ENCODE measurements around the gene ST6GALNAC6. TPM values are rescaled to one million over a fixed set of nuclear protein-coding genes. Genes with fewer than 3 reads are reported as not detected.
"Not testable (repeated sequence)": the region's sequence is repeated elsewhere in the genome, so short reads cannot be mapped to it uniquely, and the experiment has no call there.

Gene ST6GALNAC6
- total RNA-seq, 2 donors from 2014 or later: 53.4 to 67.2 TPM

- Mint-ChIP-seq H3K4me1 (ENCODE audit: low read depth in 2 of 2) (peaks cover 13 to 18% of the 10 kb centered on the region in 2 donors), H3K36me3 (no peaks in the 10 kb centered on the region), H3K27me3 (no peaks in the 10 kb centered on the region), H3K9me3 (no peaks in the 10 kb centered on the region), H3K27ac (no peak overlapping the region), H3K4me3 (no peak overlapping the region)
- ATAC-seq (no peak), DNase-seq (ENCODE audit: low spot score) (peak; percentile 52)
Measured at GRCh38 chr9:127885508-127886281, 13.7 kb downstream of the ST6GALNAC6 start.

- Mint-ChIP-seq H3K9me3 (no peaks in the 10 kb centered on the region), H3K27me3 (no peaks in the 10 kb centered on the region), H3K36me3 (no peaks in the 10 kb centered on the region), H3K4me1 (ENCODE audit: low read depth in 2 of 2) (peaks cover 13 to 18% of the 10 kb centered on the region in 2 donors), H3K4me3 (no peak overlapping the region), H3K27ac (peak overlapping the region; percentile 28 to 78)
- peak; percentile 54 for DNase-seq (ENCODE audit: low spot score)
- ATAC-seq: no peak
Measured at GRCh38 chr9:127884976-127885490, 14.4 kb downstream of the ST6GALNAC6 start.

GRCh38 chr9:127884427-127884911 is 14.9 kb downstream of the ST6GALNAC6 start:
- Mint-ChIP-seq H3K27me3 (no peaks in the 10 kb centered on the region), H3K9me3 (no peaks in the 10 kb centered on the region)

GRCh38 chr9:127883959-127884358 is 15.4 kb downstream of the ST6GALNAC6 start:
- DNase-seq (ENCODE audit: low spot score) (no peak), ATAC-seq (no peak)
- Mint-ChIP-seq H3K4me1 (ENCODE audit: low read depth in 2 of 2) (peaks cover 13 to 18% of the 10 kb centered on the region in 2 donors), H3K27me3 (no peaks in the 10 kb centered on the region), H3K9me3 (no peaks in the 10 kb centered on the region), H3K27ac (peak overlapping the region in 1 of 2 donors; percentile 78), H3K36me3 (no peaks in the 10 kb centered on the region), H3K4me3 (no peak overlapping the region)

More at GRCh38 chr9:127884427-127884911, 14.9 kb downstream of the ST6GALNAC6 start:
- no peaks in the 10 kb centered on the region for H3K36me3 Mint-ChIP-seq
- no peak for ATAC-seq
- peaks cover 13 to 18% of the 10 kb centered on the region in 2 donors for H3K4me1 Mint-ChIP-seq (ENCODE audit: low read depth in 2 of 2)
- H3K27ac Mint-ChIP-seq: peak overlapping the region; percentile 28 to 78
- H3K4me3 Mint-ChIP-seq: no peak overlapping the region
- DNase-seq (ENCODE audit: low spot score): peak; percentile 49

GRCh38 chr9:127881715-127882114 is 17.7 kb downstream of the ST6GALNAC6 start:
- not testable (repeated sequence) for H3K4me3 Mint-ChIP-seq; H3K36me3 Mint-ChIP-seq; H3K9me3 Mint-ChIP-seq; ATAC-seq; H3K27me3 Mint-ChIP-seq; DNase-seq (ENCODE audit: low spot score); H3K27ac Mint-ChIP-seq
- H3K4me1 Mint-ChIP-seq (ENCODE audit: low read depth in 2 of 2): peaks cover 21% of the 10 kb centered on the region in 2 donors

GRCh38 chr9:127880143-127880542 is 19.3 kb downstream of the ST6GALNAC6 start:
- Mint-ChIP-seq H3K36me3 (no peaks in the 10 kb centered on the region), H3K4me1 (ENCODE audit: low read depth in 2 of 2) (peaks cover 17 to 18% of the 10 kb centered on the region in 2 donors), H3K27ac (no peak overlapping the region), H3K4me3 (no peak overlapping the region), H3K9me3 (no peaks in the 10 kb centered on the region), H3K27me3 (no peaks in the 10 kb centered on the region)
- DNase-seq (ENCODE audit: low spot score) (no peak), ATAC-seq (no peak)

- Mint-ChIP-seq H3K9me3 (no peaks in the 10 kb centered on the region), H3K27me3 (no peaks in the 10 kb centered on the region), H3K4me3 (no peak overlapping the region), H3K4me1 (ENCODE audit: low read depth in 2 of 2) (peaks cover 6 to 8% of the 10 kb centered on the region in 2 donors), H3K36me3 (no peaks in the 10 kb centered on the region), H3K27ac (no peak overlapping the region)
- peak; percentile 31 for DNase-seq (ENCODE audit: low spot score)
- ATAC-seq: no peak
Measured at GRCh38 chr9:127878652-127879390, 20.6 kb downstream of the ST6GALNAC6 start.

GRCh38 chr9:127878001-127878651 is 21.3 kb downstream of the ST6GALNAC6 start:
- no peaks in the 10 kb centered on the region for H3K36me3 Mint-ChIP-seq
- H3K27me3 Mint-ChIP-seq: no peaks in the 10 kb centered on the region
- no peaks in the 10 kb centered on the region for H3K9me3 Mint-ChIP-seq
- peak overlapping the region; percentile 60 for H3K4me3 Mint-ChIP-seq
- H3K4me1 Mint-ChIP-seq (ENCODE audit: low read depth in 2 of 2): peaks cover 6 to 8% of the 10 kb centered on the region in 2 donors
- ATAC-seq (no peak), DNase-seq (ENCODE audit: low spot score) (peak; percentile 57)
- H3K27ac Mint-ChIP-seq: no peak overlapping the region

- H3K36me3 Mint-ChIP-seq: no peaks in the 10 kb centered on the region
- H3K4me1 Mint-ChIP-seq (ENCODE audit: low read depth in 2 of 2): peaks cover 6 to 8% of the 10 kb centered on the region in 2 donors
- H3K27me3 Mint-ChIP-seq: no peaks in the 10 kb centered on the region
- no peak within 1 kb of the TSS for H3K27ac Mint-ChIP-seq
- ATAC-seq (no peak), DNase-seq (ENCODE audit: low spot score) (peak; percentile 58)
- no peaks in the 10 kb centered on the region for H3K9me3 Mint-ChIP-seq
- peak within 1 kb of the TSS; percentile 60 for H3K4me3 Mint-ChIP-seq
Measured at GRCh38 chr9:127877566-127877998, 21.8 kb downstream of the ST6GALNAC6 start, which contains the start of gene AK1. TSS of gene AK1 (minus strand) at chr9:127877675. CDS start at chr9:127874617, 3,058 bp downstream.

GRCh38 chr9:127876764-127877562 is 22.4 kb downstream of the ST6GALNAC6 start:
- DNase-seq (ENCODE audit: low spot score) (peak; percentile 50), ATAC-seq (peak in 1 of 2 donors; percentile 21)
- no peaks in the 10 kb centered on the region for H3K9me3 Mint-ChIP-seq
- no peak overlapping the region for H3K27ac Mint-ChIP-seq
- H3K27me3 Mint-ChIP-seq: no peaks in the 10 kb centered on the region
- no peak overlapping the region for H3K4me3 Mint-ChIP-seq
- peaks cover 6 to 8% of the 10 kb centered on the region in 2 donors for H3K4me1 Mint-ChIP-seq (ENCODE audit: low read depth in 2 of 2)
- H3K36me3 Mint-ChIP-seq: no peaks in the 10 kb centered on the region

GRCh38 chr9:127876026-127876763 is 23.2 kb downstream of the ST6GALNAC6 start:
- Mint-ChIP-seq H3K9me3 (no peaks in the 10 kb centered on the region), H3K4me3 (no peak overlapping the region), H3K27me3 (no peaks in the 10 kb centered on the region), H3K36me3 (no peaks in the 10 kb centered on the region), H3K27ac (no peak overlapping the region), H3K4me1 (ENCODE audit: low read depth in 2 of 2) (peaks cover 6 to 8% of the 10 kb centered on the region in 2 donors)
- DNase-seq (ENCODE audit: low spot score) (peak; percentile 45), ATAC-seq (no peak)

- peaks cover 6 to 8% of the 10 kb centered on the region in 2 donors for H3K4me1 Mint-ChIP-seq (ENCODE audit: low read depth in 2 of 2)
- H3K4me3 Mint-ChIP-seq: no peak overlapping the region
- peak; percentile 58 for DNase-seq (ENCODE audit: low spot score)
- no peaks in the 10 kb centered on the region for H3K36me3 Mint-ChIP-seq
- peak overlapping the region in 1 of 2 donors; percentile 41 for H3K27ac Mint-ChIP-seq
- H3K27me3 Mint-ChIP-seq: no peaks in the 10 kb centered on the region
- no peak for ATAC-seq
- no peaks in the 10 kb centered on the region for H3K9me3 Mint-ChIP-seq
Measured at GRCh38 chr9:127875306-127875966, 24.0 kb downstream of the ST6GALNAC6 start.
